GM12872 (cell line): Measurements from ENCODE around the gene MYO7A.

Experiments used
- CTCF ChIP-seq: IDR thresholded peaks from 3 replicates; pipeline ENCODE4 v1.5.1; 2011; ENCODE audit warnings: low read depth, mild to moderate bottlenecking, low read length, moderate library complexity; ENCODE audit not compliant: insufficient read depth

MYO7A gene

GRCh38 chr11:77208535-77208934 is 80.5 kb downstream of the MYO7A start:
- no peak for TF ChIP-seq CTCF

GRCh38 chr11:77209663-77210062 is 81.6 kb downstream of the MYO7A start:
- no peak for TF ChIP-seq CTCF

- TF ChIP-seq CTCF = no peak
Measured at GRCh38 chr11:77211040-77211451, 83.0 kb downstream of the MYO7A start.

DNA sequence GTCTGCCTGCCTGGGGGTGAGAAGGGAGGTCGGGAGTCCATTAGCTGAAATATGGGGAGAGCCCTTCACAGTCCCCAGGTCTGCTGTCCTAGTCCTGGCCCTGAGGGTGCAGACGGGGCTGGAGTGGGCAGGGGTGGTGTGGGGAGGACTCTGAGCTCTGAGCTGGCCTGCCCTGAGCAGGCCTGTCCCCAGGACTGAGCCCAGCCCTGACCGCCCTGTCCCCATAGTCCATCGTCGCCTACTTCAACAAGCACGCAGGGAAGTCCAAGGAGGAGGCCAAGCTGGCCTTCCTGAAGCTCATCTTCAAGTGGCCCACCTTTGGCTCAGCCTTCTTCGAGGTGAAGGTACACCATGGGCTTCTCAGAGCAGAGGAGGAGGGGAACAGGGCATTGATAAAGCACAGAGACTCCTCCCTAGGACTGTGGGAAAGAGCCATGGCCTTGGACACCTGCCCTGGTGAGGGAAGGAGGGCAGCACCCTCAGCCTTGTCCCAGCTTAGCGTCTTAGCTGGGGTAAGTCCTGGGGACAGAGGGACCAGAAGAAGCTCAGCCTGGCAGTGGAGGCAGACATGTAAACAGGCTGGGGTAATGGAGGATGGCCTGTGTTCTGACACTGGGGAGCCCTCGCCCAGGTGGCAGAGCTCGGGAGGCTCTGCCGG is 83.7 kb downstream of the MYO7A start:
- no peak for TF ChIP-seq CTCF

GRCh38 chr11:77212314-77213007 is 84.4 kb downstream of the MYO7A start:
- TF ChIP-seq CTCF = no peak

- TF ChIP-seq CTCF = no peak
Measured at GRCh38 chr11:77213029-77213579, 85.1 kb downstream of the MYO7A start.

DNA sequence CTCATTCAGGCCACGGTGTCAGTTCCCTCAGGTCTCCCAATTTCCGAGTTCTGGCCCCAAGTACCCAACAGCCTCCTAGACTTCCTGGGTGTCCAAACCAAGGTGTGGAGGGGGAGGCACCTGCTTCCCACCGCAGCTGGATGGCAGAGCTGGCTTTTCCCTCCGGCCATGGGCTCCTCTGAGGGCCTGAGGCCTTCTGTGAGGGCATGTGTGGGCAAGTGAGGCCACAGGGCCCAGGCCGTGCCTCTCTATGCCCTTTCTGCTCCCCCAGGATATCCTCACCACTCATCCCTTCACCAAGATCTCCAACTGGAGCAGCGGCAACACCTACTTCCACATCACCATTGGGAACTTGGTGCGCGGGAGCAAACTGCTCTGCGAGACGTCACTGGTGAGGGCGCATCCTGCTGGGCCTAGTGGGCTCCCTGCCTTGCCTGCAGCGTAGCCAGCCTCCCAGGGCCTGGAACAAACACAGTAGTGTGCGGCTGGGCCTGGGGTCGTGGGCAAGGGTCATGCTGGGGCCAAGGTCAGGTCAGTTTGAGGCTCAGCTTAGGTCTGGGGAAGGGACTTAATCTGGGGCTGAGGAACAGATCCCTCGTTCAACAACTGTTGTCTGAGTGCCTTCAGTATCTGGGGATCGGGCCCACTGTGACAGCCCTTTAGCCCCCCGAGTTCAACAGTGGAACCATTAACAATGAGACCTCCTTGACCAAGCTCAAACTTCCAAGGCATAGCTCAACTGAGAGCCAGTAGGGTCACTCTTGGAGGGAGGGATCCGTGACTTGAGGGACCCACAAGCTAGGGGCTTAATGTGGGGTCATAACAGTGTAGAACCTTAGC is 85.8 kb downstream of the MYO7A start:
- no peak for TF ChIP-seq CTCF
